K562 (cell line): Measurements from ENCODE around the gene MINAR1.

Experiments used
- BHLHE40 ChIP-seq: IDR thresholded peaks from 2 replicates; pipeline ENCODE4 v1.6.1; 2011; ENCODE audit warnings: low read length, improper control_type of control experiment
- KLF1 ChIP-seq: fragments of 450-650 bp; IDR thresholded peaks from 2 replicates; pipeline ENCODE4 v1.6.1; 2016; ENCODE audit warnings: missing genetic modification characterization, missing compliant biosample characterization
- ZNF274 ChIP-seq: IDR thresholded peaks from 2 replicates; pipeline ENCODE4 v1.6.1; 2011; ENCODE audit warnings: low read depth, mild to moderate bottlenecking, low read length, moderate library complexity, borderline replicate concordance

DNA sequence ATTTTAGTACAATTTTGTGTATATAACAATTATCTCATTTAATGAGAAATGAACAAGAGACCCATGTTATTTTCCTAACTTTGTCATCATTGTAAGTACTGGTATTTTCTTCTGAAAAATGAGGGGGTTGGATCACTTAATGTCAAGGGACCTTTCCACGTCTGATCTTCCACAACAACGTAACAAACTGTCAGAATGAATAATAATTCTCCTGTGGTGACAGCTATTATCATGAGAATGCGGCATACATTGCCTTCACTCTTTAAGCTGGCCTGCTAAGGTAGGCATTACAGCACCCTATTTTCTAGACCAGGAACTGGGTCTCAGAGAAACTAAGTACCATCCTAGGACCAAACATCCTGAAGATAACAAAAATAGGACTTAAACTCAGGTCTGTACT, 31.5 kb upstream of the MINAR1 start:
- TF ChIP-seq KLF1 (tag) (no peak), ZNF274 (no peak), BHLHE40 (no peak)
